Measurements from ENCODE around the gene CEBPG.

CEBPG gene

DNA sequence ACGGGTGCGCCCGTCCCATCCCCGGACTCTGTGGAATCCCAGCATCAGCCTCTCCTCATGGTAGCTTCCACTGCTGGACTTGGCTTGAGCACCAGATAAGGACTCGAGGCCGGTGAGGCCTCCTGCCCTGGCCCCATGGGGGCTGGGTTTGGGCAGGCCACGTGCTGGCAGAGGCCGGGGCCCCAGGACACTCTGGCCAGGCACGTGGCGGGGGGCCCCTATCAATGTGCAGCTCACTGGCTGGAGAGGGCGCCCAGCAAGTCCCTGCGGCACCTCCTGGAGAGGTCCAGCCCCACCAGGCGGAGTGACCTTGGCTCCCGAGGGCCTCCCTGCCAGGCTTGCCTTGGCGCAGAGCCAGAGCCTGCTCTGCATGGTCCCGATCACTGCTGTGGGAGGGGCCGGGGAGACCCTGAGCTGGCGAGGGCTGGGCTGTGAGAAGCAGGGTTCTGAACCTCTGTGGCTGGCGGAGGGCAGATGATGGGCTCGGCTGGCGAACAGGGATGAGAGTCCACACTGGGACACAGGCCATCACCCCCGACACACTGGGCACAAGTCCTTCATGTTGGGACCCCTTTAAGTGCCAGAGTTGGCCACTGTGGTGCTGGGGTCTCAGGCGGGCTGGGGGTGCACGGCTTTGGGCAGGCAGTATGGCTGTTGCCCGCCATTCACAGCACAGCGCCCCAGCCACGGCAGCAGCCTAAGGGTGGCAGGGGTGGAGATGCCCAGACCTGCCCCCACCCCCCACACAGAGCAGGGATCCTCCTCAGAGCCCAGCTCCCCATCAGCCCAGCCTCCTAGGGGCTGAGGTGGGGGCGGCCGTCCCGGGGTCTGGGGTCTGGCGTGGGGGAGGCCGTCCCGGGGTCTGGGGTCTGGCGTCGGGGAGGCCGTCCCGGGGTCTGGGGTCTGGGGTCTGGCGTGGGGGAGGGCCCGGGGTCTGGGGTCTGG is 19.1 kb downstream of the CEBPG start:
- intact Hi-C loops (cut with DNase I), result no loop called here
- DNase-seq, result peak in 6 of 10 donors; percentile 7 to 87 (median 39)

DNA sequence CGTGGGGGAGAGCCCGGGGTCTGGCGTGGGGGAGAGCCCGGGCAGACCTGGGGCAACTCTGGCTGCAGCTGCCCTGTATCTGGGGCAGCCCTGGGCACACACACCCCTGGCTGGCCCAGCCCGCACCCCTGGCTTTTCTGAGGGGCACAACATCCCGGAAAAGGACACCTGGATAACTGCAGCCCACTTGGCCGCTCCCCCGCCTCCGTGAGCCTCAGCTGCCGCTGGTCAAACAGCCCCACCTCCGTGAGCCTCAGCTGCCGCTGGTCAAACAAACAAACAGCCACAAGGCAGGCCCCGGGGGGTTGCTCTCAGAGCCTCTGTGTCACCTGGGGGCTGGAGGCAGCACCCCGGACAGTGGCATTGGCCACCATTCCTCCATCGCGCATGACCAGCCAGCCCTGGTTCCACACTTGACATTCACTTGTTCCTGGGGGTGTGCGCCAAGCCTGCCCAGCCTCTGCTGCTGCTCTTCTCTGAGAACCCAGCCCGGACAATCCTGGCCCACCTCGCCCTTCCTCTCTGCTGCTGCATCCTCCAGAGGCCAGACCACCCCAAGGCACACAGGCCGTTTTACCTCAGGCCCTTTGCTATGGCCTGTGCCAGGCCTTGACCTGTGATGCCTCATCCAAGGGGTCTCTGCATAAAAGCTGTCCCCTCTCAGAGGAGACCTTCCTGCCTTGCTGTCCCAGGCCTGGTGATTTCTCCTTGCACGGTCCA is 19.9 kb downstream of the CEBPG start:
- peak in 4 of 10 donors; percentile 3 to 78 (median 64) for DNase-seq
- intact Hi-C loops (cut with DNase I), result no loop called here

DNA sequence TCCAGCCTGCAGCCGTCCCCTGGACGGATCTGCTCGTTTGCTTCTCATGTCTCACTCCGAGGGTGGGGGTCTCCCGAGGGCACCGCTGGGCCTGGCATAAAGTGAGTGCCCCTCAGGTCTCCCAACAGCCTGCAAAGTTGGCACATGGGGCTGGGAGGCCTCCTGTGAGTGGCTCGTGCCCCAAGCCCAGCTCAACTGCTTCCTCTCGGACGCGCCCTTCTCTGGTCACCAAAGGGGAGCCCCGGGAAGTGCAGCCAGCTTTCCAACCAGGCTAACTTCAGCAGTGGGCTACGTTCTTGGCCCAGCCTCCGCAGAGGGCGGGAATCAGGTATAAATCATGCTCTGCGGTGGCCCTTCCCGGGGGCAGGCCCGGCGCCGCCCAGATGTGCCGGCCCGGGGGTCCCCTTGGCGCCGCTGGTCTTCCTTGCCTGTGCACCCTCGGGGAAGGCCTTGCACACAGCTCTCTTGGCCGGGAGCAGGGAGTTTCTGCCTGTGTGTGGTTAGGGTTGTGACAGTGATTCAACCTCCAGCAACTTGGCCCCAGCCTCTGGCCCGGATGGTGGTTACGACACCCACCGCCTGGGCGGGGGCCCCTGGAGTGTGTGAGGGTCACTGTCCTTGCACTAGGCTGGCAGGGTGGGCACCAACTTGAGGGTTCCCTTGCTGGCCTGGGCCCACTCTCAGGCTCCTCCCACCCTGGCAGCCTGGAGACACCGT is 20.7 kb downstream of the CEBPG start:
- peak in 4 of 10 donors; percentile 8 to 79 (median 64) for DNase-seq
- intact Hi-C loops (cut with DNase I), result no loop called here

DNA sequence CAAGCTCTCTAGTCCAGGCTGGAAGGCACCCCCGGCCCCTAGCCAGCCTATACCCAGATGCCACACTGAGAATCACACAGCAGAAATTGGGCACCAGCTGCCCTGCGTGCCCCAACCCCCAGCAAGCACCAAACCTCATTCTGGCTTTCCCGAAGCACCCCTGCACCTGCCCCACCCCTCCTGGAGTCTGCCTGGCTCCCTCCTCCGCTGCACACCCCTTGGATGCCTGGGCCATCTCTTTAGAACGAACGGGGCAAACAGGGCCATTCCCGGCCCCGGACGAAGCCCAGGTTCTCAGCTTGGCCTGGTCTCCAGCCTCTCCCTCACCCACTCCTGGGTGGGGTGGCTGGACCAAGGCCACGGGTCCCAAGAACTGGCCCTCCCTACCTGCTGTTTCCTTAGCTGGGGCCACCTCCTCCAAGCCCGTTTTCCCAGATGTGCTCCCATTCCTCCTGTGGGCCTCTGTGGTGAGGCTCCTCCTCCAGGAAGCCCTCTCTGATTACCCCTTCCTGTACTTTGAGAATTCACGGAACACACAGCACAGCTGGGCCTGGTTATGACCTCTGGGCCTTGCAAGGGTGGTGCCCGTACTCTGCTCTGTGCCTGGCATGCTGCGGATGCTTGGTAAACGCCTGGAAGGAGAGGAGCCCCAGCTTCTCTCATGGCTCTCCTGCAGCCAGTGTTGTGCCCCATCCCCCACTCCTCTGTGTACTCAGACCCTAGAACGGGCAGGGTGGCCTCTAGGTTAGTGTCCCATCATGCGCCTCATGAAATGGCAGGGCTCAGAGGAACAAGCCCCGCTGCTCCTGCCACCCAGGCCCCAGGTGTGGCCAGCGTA is 21.4 kb downstream of the CEBPG start:
- intact Hi-C loops (cut with DNase I), result no loop called here
- peak in 5 of 10 donors; percentile 1 to 55 (median 41) for DNase-seq

DNA sequence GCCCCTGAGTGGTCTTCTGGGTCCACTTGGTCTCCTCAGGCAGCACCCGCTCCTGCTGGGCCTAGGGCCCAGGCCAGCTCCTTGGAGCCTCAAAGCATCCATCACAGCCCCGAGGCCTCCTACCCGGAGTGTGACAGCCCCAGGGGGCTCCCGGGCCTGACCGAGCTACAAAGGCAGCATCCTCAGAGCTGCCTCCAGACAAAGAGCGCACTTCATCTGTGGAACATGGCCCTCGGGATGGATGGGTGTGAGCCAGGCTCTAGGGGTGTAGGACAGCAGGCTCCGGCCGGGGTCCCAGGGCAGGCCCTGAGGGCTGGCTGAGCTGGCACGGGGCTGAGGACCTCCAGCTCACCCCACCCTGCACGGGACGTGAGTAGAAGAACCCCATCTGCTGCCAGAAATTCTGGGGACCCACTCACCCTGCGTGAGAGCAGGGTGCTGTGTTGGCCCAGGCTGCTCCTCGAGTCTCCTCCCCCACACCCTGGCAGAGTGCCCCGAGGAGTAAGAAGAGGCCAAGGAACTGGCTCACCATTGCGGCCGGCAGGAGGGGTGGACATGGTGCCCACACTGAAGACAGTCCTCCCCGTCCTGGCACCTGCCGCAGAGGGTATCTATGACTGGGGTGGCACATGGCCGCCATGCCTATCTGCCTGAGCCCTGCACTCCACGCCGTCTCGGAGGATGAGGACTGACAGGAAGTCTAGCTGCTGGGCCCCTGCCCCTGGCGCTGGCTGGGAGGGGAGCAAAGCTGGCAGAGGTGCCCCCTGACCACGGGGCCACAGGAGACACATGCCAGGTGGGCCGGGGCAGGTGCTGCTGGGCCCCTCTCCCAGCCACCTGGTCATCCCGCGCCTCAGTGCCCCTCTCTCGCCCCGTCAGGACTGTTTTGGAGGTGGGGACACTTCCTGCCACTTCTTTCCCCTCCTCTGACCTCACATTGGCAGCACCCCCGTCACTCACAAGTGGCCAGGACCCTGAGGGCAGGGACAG is 22.3 kb downstream of the CEBPG start:
- intact Hi-C loops (cut with DNase I), result no loop called here
- DNase-seq, result peak in 6 of 10 donors; percentile 9 to 84 (median 50)

DNA sequence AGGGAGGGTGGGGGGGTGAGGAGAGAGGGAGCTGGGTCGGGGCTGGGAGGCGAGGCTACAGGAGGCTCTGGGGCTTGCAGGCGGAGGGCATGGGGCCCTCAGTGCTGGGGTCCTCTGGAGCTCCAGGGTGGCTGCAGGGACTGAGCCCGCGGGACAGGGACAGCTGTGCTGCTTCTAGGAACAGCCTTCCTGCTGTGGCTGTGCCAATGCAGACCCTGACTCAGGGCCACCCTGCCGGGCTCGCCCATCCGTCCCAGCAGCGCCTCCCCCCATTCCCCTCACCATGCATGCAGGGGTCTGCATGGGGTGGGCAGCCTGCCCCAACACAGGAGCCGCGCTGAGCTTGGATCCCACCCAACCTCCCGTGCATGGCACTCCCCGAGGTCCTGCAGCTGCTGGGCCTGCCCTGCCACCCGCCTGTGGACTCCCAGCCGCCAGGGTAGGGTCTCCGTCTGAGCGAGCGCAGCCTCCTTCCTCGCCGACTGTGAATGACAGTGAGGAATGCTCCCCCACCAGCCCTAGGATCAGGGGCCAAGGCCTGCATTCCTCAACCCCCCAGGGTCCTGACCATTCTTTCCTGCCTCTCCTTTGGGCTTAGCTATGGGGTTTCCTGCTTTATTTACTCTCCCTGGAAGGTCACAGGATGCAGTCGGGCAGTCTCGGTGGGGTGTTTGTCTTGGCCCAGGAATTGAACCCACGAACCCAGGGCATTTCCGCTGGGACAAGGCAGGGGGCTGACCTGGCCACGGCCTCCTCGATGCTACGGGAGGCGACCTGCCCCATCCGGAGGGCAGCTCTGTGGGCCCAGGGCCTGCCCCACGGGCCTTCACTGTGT is 23.4 kb downstream of the CEBPG start:
- DNase-seq, result peak in 6 of 10 donors; percentile 3 to 80 (median 44)
- intact Hi-C loops (cut with DNase I), result no loop called here

DNA sequence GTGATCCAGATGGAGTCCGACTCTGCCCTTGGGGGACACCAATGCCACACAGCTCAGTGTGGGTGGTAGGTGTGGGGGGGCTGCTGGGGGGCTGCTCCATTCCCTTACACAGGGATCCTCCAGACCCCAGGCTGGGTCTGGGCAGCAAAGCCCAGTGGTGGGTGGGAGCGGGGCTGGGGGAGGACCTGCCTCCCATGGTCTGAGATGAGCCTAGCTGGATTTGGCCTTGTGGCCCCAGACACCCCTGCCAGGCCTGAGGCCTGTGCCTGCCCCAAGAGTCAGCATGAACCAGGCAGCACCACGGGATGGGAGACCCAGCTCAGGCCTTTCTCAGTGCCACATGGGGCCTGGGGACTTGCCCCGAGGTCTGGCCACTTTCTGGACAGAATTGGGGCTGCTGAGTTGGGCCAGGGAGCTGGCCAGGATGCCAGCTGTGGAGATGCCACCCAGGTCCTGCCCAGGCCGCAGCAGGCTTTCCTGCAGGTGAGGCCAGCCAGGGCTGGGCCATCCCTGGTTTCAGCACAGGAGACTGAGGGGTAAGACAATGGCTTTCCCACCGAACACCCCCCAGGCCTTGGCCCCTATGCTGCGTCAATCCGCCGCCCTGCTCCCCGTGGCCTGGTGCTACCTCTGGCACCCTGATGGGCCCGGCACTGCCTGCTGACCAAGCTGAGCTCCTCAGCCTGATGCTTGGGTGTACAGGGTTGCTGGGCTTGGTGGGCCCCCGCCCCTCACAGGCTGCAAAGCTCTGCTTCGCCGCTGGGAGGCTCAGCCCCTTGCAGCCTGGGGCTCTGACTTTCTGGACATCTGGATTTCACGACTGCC is 24.2 kb downstream of the CEBPG start:
- intact Hi-C loops (cut with DNase I), result no loop called here
- DNase-seq, result peak in 6 of 10 donors; percentile 2 to 72 (median 40)

DNA sequence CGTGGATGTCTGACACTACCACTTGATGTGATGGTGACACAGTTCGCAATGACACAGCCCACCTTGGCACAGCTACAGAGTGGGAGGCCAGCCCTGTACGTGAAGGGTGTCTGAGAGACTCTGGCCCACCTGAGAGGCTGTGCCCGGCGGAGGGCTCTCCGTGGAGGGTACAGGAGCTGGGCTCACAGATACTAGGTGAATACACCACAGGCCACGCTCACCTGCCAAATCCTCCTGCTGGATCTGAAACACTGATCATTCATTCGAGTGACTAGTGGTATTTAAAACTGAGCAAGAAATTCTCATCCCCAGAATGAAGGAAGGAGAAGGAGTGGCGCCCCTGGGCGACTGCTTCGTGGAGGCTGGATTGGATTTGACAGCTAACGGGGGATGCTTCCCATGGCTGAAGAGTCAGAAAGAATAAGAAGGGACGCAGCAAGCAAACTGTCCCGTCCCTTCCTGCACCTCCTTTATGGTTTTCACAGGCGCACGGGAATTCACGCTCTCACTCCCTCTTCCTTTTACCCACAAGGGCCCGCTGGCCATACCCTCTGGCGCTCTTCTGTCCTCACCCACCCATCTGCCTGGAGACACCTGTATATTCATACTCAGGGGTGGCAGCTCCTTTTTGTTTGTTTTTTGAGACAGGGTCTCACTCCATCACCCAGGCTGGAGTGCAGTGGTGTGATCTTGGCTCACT is 25.0 kb downstream of the CEBPG start:
- DNase-seq, result peak in 5 of 10 donors; percentile 1 to 72 (median 5)
- intact Hi-C loops (cut with DNase I), result no loop called here

DNA sequence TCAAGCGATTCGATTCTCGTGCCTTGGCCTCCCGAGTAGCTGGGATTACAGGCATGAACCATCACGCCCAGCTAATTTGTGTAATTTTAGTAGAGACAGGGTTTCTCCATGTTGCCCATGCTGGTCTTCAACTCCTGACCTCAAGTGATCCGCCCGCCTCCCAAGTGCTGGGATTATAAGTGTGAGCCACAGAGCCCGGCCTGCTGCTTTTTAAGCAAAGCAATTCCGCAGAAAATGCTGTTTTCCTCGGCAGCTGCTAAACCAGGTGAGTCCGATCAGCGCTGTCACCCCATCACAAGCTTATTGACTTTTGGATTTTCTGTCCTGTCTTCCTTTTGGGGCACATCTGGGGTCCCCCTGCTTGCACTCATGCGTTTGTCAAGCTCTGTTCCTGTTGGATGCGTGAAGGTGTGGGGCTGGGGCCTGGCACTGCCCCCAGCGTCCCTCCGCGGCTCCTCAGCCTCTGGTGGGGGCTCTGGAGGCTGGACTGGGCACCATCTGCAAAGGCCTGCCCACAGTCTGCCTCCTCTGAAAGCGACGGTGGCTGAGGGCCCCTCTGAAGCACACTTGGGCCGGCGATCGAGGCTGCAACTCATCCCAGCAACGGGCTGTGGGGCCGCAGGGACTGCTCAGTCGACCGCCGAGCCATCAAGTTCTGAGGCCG is 25.7 kb downstream of the CEBPG start:
- peak in 6 of 10 donors; percentile 2 to 70 (median 6) for DNase-seq
- intact Hi-C loops (cut with DNase I), result no loop called here

DNA sequence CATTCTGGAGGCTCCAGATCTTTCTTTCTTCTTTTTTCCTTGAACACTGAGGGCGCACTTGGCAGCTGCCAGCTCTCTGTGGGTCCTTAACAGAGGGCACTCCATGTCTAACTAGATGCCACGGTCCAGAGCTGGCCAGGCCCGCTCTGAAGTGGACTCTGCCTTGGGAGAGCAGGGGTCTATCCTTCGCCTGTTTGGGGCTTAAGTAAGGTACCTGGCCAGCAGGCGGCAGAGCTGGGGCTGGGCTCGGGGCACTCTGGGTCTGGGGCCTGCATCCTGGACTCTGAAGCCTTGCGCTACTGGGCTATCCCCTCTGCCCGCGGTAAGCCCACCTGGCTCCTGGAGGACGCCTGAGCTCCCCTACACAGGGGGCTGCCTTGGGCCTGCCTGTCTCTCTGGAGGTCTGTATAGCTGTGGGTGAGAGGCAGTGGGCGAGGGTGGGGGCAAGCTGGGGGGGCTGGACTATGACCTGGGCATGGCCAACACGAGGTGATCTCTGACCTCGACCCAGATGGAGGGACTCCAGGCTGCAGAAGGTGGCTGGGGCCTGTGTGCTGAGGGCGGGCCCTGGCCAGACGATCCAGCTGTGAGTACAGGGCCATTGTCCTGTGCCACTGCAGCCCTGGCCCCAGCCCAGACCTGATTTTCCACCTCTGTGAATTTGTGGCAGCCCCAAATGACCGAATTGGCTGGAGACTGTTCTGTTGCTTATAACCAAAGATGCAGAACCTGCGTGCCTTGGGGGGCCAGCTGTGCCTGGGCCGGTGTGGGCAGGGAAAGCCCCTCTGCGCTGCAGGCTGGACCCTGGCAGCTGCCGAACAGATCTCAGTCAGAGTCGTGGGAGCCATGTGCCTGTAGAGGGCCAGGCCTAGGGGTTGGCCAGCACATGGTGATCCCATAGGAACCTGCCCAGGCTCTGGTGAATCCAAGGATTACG is 26.5 kb downstream of the CEBPG start:
- intact Hi-C loops (cut with DNase I), result loop anchor here (10.0 kb wide), 2 partner anchors 95 to 255 kb away; partner anchors contain the start of gene CEBPA
- DNase-seq, result peak in 7 of 10 donors; percentile 4 to 84 (median 28)

DNA sequence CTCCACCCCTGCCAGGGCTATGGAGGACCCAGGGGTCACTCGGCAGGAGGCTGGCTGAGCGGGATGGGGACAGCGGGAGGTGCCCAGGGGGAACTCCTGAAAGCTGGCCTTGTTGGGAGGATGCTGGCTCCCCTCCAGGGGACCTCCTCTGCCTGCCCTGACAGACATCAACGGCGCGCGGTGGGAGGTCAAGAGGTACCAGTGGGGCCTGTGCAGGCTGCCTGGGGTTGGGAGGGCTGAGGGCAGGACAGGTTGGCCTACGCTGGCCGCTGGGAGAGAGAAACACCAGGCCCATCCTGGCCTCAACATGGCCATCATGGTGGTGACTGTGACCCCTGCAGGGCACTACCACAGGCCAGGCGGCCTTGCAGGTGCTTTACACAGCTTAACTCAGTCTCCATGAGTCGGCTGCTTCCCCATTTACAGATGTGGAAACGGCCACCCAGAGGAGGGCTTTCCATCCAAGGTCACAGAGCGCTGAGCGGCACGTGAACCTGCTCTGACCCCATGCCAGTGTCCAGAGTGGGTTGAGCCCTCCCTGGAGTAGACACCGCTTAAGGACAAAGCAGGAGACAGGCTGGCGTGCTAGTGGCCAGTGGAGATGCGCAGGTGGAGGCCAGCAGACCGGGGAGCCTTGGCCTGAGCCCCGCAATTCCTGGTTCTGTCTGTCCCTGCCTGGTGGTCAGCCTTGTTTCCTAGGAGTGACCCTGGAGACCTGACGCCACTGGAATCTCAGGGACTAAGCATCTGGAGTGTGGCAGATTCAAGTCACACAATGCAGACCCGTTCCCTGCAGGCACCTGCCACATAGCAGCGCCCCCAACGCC is 27.6 kb downstream of the CEBPG start:
- peak in 5 of 10 donors; percentile 5 to 77 (median 7) for DNase-seq
- intact Hi-C loops (cut with DNase I), result loop anchor here (10.0 kb wide), 2 partner anchors 96 to 256 kb away; partner anchors contain the start of gene CEBPA

DNA sequence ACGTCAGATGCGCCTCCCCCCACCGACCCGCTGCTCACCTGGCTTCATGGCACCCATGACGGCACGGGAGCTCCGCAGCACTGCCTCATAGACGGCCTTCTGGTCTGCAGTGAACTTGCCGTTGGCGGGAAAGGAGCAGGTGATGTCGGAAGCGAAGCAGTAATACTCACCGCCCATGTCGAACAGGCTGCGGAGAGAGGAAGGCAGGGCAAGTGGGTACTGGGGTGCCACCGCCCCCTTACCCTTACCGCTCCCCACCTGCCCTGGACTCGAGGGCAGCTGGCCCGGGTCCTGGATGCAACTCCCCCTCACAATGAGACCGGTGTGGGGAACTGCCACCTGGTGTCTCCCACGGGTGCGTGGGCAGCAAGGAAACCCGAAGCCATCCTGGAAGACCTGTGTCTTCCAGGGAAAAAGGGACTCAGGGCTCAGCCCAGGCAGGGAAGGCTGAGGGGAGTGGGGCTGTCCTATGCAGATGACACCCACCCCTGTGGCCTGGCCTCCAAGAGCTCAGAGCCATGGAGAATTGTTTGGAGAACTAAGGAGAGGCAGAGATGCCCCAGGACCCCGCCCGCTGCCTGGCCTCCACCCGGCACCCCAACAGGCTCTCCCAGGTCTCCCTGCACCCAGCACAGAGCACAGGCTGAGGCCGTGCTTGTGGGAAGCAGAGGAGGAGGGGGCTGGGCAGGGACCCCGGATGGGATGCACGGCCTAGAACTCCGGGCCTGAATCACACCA is 28.3 kb downstream of the CEBPG start:
- intact Hi-C loops (cut with DNase I), result loop anchor here (10.0 kb wide), 2 partner anchors 97 to 257 kb away; partner anchors contain the start of gene CEBPA
- peak in 6 of 10 donors; percentile 4 to 80 (median 46) for DNase-seq

Data from posterior cingulate gyrus (tissue), 11 donors.